Mesenchymal stem cell (in vitro differentiated cells and primary cell): ENCODE data around the gene COL16A1.

Source experiments
- DNase-seq: peaks from one replicate; pipeline ENCODE4 v3.0.0-alpha.2; 2013
- H2AFZ ChIP-seq: one replicate; pipeline ENCODE4 v1.6.1; 2013; ENCODE audit warnings: low read depth, mild to moderate bottlenecking, control low read depth, inconsistent platforms, low read length, moderate library complexity
- H2AK5ac ChIP-seq: 2 replicates; pipeline ENCODE4 v1.6.1; 2013; ENCODE audit warnings: low read length, moderate library complexity, mild to moderate bottlenecking, inconsistent platforms; ENCODE audit not compliant: severe bottlenecking
- H2BK120ac ChIP-seq: one replicate; pipeline ENCODE4 v1.6.1; 2013; ENCODE audit warnings: low read depth, mild to moderate bottlenecking, inconsistent platforms, low read length, moderate library complexity
- H2BK12ac ChIP-seq, 2 experiments: one replicate each; pipeline ENCODE4 v1.6.1; 2013; ENCODE audit warnings: inconsistent platforms in 2 of 2, low read length in 2 of 2, mild to moderate bottlenecking in 2 of 2, moderate library complexity in 2 of 2, control low read depth in 1 of 2
- H2BK15ac ChIP-seq: one replicate; pipeline ENCODE4 v1.6.1; 2013; ENCODE audit warnings: mild to moderate bottlenecking, low read depth, inconsistent platforms; ENCODE audit not compliant: poor library complexity, severe bottlenecking
- H2BK5ac ChIP-seq: 2 replicates; pipeline ENCODE4 v1.6.1; 2013; ENCODE audit warnings: low read depth, mild to moderate bottlenecking, low read length, control low read depth, inconsistent platforms; ENCODE audit not compliant: poor library complexity, severe bottlenecking
- H3K14ac ChIP-seq, 2 experiments: one replicate each; pipeline ENCODE4 v1.6.1; 2013; ENCODE audit warnings: inconsistent platforms in 2 of 2, low read length in 2 of 2, control low read depth in 1 of 2, mild to moderate bottlenecking in 1 of 2, moderate library complexity in 1 of 2
- H3K18ac ChIP-seq, 2 experiments: one replicate each; pipeline ENCODE4 v1.6.1; 2013; ENCODE audit warnings: inconsistent platforms in 2 of 2, low read length in 2 of 2, control low read depth in 1 of 2, low read depth in 1 of 2, mild to moderate bottlenecking in 1 of 2
- H3K23ac ChIP-seq, 2 experiments: one replicate each; pipeline ENCODE4 v1.6.1; 2013; ENCODE audit warnings: inconsistent platforms in 2 of 2, low read length in 2 of 2, mild to moderate bottlenecking in 2 of 2, moderate library complexity in 2 of 2, control low read depth in 1 of 2
- H3K27ac ChIP-seq: 2 replicates; pipeline ENCODE4 v1.5.1; 2013; ENCODE audit warnings: mild to moderate bottlenecking, moderate library complexity, low read length, control low read depth, inconsistent platforms; ENCODE audit not compliant: poor library complexity, severe bottlenecking
- H3K27me3 ChIP-seq, 2 experiments: 2 replicates each; pipeline versions ENCODE4 v1.6.1 to v1.7.0; 2013; ENCODE audit warnings: low read length in 2 of 2, mild to moderate bottlenecking in 2 of 2, moderate library complexity in 2 of 2, control low read depth in 1 of 2, inconsistent platforms in 1 of 2; ENCODE audit not compliant: control insufficient read depth in 1 of 2, insufficient read depth in 1 of 2
- H3K36me3 ChIP-seq, 2 experiments: 2 replicates each; pipeline versions ENCODE4 v1.6.1 to v1.7.0; 2013; ENCODE audit warnings: low read length in 2 of 2, control low read depth in 1 of 2, inconsistent platforms in 1 of 2, low read depth in 1 of 2, mild to moderate bottlenecking in 1 of 2; ENCODE audit not compliant: insufficient read depth in 2 of 2, control insufficient read depth in 1 of 2
- H3K4ac ChIP-seq, 2 experiments: one replicate each; pipeline ENCODE4 v1.6.1; 2013; ENCODE audit warnings: inconsistent platforms in 2 of 2, low read length in 2 of 2, mild to moderate bottlenecking in 2 of 2, moderate library complexity in 2 of 2, control low read depth in 1 of 2, low read depth in 1 of 2
- H3K4me1 ChIP-seq: 2 replicates; pipeline ENCODE4 v1.6.1; 2013; ENCODE audit warnings: low read depth, low read length, control low read depth; ENCODE audit not compliant: control insufficient read depth, insufficient read depth
- H3K4me2 ChIP-seq: 2 replicates; pipeline ENCODE4 v1.6.1; 2013; ENCODE audit warnings: low read length, mild to moderate bottlenecking, inconsistent platforms; ENCODE audit not compliant: poor library complexity, severe bottlenecking
- H3K4me3 ChIP-seq, 2 experiments: 2 replicates each; pipeline versions ENCODE4 v1.5.1 to v1.7.0; 2013; ENCODE audit warnings: low read length in 2 of 2, mild to moderate bottlenecking in 2 of 2, control low read depth in 1 of 2, low read depth in 1 of 2; ENCODE audit not compliant: insufficient read depth in 1 of 2
- H3K79me1 ChIP-seq: replicated peaks from 2 replicates; pipeline ENCODE4 v1.6.1; 2013; ENCODE audit warnings: mild to moderate bottlenecking, control low read depth, low read length, inconsistent platforms; ENCODE audit not compliant: poor library complexity, severe bottlenecking
- H3K9ac ChIP-seq: 2 replicates; pipeline ENCODE4 v1.7.0; 2013; ENCODE audit warnings: mild to moderate bottlenecking, low read length, moderate library complexity
- H3K9me3 ChIP-seq: 2 replicates; pipeline ENCODE4 v1.7.0; 2013; ENCODE audit warnings: mild to moderate bottlenecking, low read length; ENCODE audit not compliant: control insufficient read depth
- H4K8ac ChIP-seq: one replicate; pipeline ENCODE4 v1.6.1; 2013; ENCODE audit warnings: inconsistent platforms, mild to moderate bottlenecking, low read length, moderate library complexity
- H4K91ac ChIP-seq: one replicate; pipeline ENCODE4 v1.6.1; 2013; ENCODE audit warnings: mild to moderate bottlenecking, low read length, inconsistent platforms
- WGBS: methylation state at CpG from one replicate; pipeline ENCODE4 v1.1.7; 2013; ENCODE audit warnings: mixed read lengths; 5-methylcytosine and 5-hydroxymethylcytosine counted together

Gene COL16A1

GRCh38 chr1:31658721-31659120 is 45.1 kb downstream of the COL16A1 start:
- Histone ChIP-seq H3K4me2 (no peak overlapping the region), H2BK12ac (no peak overlapping the region), H2BK120ac (no peak overlapping the region), H2BK5ac (no peak overlapping the region), H3K18ac (peak overlapping the region in 1 of 2 experiments; percentile 32), H3K23ac (no peak overlapping the region), H3K9me3 (no peaks in the 10 kb centered on the region), H4K91ac (no peak overlapping the region), H3K4me1 (peaks cover 9% of the 10 kb centered on the region), H3K36me3 (peaks cover 41 to 78% of the 10 kb centered on the region in 2 experiments), H4K8ac (no peak overlapping the region), H3K14ac (no peak overlapping the region), H2AFZ (no peak overlapping the region), H3K27me3 (no peaks in the 10 kb centered on the region), H3K79me1 (no peaks in the 10 kb centered on the region), H3K9ac (peak overlapping the region; percentile 30), H2BK15ac (no peak overlapping the region), H2AK5ac (no peak overlapping the region), H3K4me3 (peak overlapping the region in 1 of 2 experiments; percentile 52), H3K27ac (no peak overlapping the region), H3K4ac (no peak overlapping the region)
- DNase-seq: peak; percentile 55
- 100% methylated on average over 2 of the region's 3 CpGs for WGBS

GRCh38 chr1:31657972-31658510 is 45.8 kb downstream of the COL16A1 start:
- no peak overlapping the region for H3K14ac ChIP-seq
- peaks cover 9% of the 10 kb centered on the region for H3K4me1 ChIP-seq
- H3K18ac ChIP-seq: no peak overlapping the region
- no peak for DNase-seq
- H2AK5ac ChIP-seq: no peak overlapping the region
- H3K4ac ChIP-seq: no peak overlapping the region
- H3K23ac ChIP-seq: no peak overlapping the region
- no peak overlapping the region for H2BK120ac ChIP-seq
- H3K27ac ChIP-seq: no peak overlapping the region
- no peak overlapping the region for H2BK12ac ChIP-seq
- H3K4me3 ChIP-seq: no peak overlapping the region
- H4K8ac ChIP-seq: no peak overlapping the region
- no peak overlapping the region for H2BK5ac ChIP-seq
- H3K9me3 ChIP-seq: no peaks in the 10 kb centered on the region
- no peak overlapping the region for H2BK15ac ChIP-seq
- 97% methylated on average over 9 of the region's 12 CpGs for WGBS
- H3K79me1 ChIP-seq: no peaks in the 10 kb centered on the region
- H3K4me2 ChIP-seq: no peak overlapping the region
- peak overlapping the region; percentile 34 for H4K91ac ChIP-seq
- H2AFZ ChIP-seq: no peak overlapping the region
- peaks cover 45 to 78% of the 10 kb centered on the region in 2 experiments for H3K36me3 ChIP-seq
- H3K27me3 ChIP-seq: no peaks in the 10 kb centered on the region
- peak overlapping the region; percentile 30 for H3K9ac ChIP-seq

GRCh38 chr1:31657020-31657804 is 46.6 kb downstream of the COL16A1 start:
- no peak overlapping the region for H3K18ac ChIP-seq
- 89% methylated on average over 14 of the region's 14 CpGs for WGBS

GRCh38 chr1:31655756-31656155 is 48.1 kb downstream of the COL16A1 start:
- 91% methylated on average over 2 of the region's 4 CpGs for WGBS
- H3K36me3 ChIP-seq: peaks cover 44 to 88% of the 10 kb centered on the region in 2 experiments

More at GRCh38 chr1:31657020-31657804, 46.6 kb downstream of the COL16A1 start:
- DNase-seq: no peak
- Histone ChIP-seq H3K9me3 (no peaks in the 10 kb centered on the region), H3K27ac (no peak overlapping the region), H2BK15ac (no peak overlapping the region), H2BK12ac (no peak overlapping the region), H3K23ac (no peak overlapping the region), H3K4ac (no peak overlapping the region), H4K8ac (no peak overlapping the region), H2AK5ac (no peak overlapping the region), H3K79me1 (no peaks in the 10 kb centered on the region), H2AFZ (no peak overlapping the region), H3K27me3 (no peaks in the 10 kb centered on the region), H3K9ac (no peak overlapping the region), H3K4me3 (peak overlapping the region in 1 of 2 experiments; percentile 2), H4K91ac (no peak overlapping the region), H3K4me1 (peaks cover 9% of the 10 kb centered on the region), H3K14ac (no peak overlapping the region), H2BK5ac (no peak overlapping the region), H3K36me3 (peaks cover 43 to 85% of the 10 kb centered on the region in 2 experiments), H2BK120ac (no peak overlapping the region), H3K4me2 (no peak overlapping the region)

More at GRCh38 chr1:31655756-31656155, 48.1 kb downstream of the COL16A1 start:
- Histone ChIP-seq H2AK5ac (no peak overlapping the region), H3K4me2 (no peak overlapping the region), H3K4me3 (no peak overlapping the region), H3K9ac (no peak overlapping the region), H2BK5ac (no peak overlapping the region), H3K18ac (no peak overlapping the region), H3K4me1 (peaks cover 9% of the 10 kb centered on the region), H4K8ac (no peak overlapping the region), H3K23ac (no peak overlapping the region), H2BK12ac (no peak overlapping the region), H2BK120ac (no peak overlapping the region), H2AFZ (no peak overlapping the region), H3K14ac (no peak overlapping the region), H3K27me3 (no peaks in the 10 kb centered on the region), H3K27ac (no peak overlapping the region), H3K4ac (no peak overlapping the region), H2BK15ac (no peak overlapping the region), H3K9me3 (no peaks in the 10 kb centered on the region), H3K79me1 (no peaks in the 10 kb centered on the region), H4K91ac (no peak overlapping the region)
- DNase-seq: no peak
